Adipose tissue (tissue), 3 donors: Measurements from ENCODE around the gene ERICH2. TPM values are rescaled to one million over a fixed set of nuclear protein-coding genes. Genes with fewer than 3 reads are reported as not detected.

Experiments used
- H3K27ac ChIP-seq: one replicate; pipeline ENCODE4 v1.5.1; 2013; ENCODE audit warnings: low read depth, low read length
- WGBS, 3 donors: extraction: QIAGEN DNeasy Blood & Tissue Kit; methylation state at CpG; one replicate each; pipeline ENCODE4 v1.1.7; 2013; 5-methylcytosine and 5-hydroxymethylcytosine counted together
- polyA plus RNA-seq, 3 donors: library from polyadenylated mRNA; stranded (reverse); fragments of 200-250 nt; gene quantifications; one replicate each; pipeline ENCODE4 v1.2.3, GENCODE V29; 2013
- donor health status: healthy with polysubstance abuse.
- donor health status: Bipolar disorder and iron deficiency.
- donor health status: healthy.

The ERICH2 gene
- polyA plus RNA-seq, 3 donors = 0.54 to 1.6 (median 1.5) TPM

GRCh38 chr2:170814533-170815230 is 44.5 kb downstream of the ERICH2 start:
- WGBS, 3 donors = 12 to 14% (median 13%) methylated on average over 31 of the region's 31 CpGs

DNA sequence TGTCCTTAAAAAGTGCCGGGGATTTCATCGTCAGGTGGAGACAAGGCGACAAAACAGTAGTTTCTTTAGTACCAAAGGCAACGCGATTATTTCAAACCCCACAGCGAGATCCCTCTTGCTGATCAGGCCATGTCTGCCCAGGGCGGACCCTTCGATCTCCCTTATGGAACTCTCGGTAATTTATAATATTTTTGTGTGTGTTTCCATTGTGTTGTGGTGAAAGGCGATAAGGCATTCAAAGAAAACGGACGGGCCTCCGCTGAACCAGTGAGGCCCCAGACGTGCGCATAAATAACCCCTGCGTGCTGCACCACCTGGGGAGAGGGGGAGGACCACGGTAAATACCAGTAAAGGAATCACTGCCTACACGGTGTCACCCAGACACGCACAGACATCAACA is 45.1 kb downstream of the ERICH2 start:
- 5 to 6% (median 5%) methylated on average over 19 of the region's 19 CpGs for WGBS, 3 donors
- H3K27ac ChIP-seq = no peak overlapping the region

More at GRCh38 chr2:170814533-170815230, 44.5 kb downstream of the ERICH2 start:
- H3K27ac ChIP-seq = no peak overlapping the region

DNA sequence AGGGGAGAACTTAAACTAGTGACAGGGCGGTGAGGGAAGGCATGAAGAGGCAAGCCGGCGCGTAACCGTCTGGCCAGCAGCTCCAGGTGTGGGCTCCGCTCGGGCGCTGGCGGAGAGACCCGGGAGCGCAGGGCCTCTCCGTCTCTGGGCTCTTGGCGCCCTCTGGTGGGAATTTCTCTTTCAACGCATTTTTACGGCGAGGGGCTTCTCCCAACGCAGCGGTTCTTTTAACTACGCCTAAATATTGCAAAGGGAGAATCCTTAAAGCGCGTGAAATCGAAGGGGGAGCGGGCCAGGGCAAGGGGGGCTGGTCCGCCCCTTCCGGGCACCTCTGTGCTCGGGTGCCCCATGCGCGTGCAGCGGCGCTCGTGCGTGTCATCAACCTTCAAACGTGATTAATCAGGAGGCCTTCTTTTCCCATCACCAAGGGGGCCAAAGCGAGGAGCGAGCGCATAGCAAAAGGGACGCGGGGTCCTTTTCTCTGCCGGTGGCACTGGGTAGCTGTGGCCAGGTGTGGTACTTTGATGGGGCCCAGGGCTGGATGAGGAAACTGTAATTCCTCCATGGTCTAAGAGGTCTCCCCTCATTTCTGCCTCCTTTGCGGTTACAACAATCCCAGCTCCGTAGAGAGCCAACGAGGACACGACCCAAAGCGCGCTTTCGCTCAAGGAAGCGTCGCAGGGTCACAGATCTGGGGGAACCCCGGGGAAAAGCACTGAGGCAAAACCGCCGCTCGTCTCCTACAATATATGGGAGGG is 45.7 kb downstream of the ERICH2 start:
- 1 to 2% (median 2%) methylated on average over 51 to 52 of the region's 52 CpGs for WGBS, 3 donors
- no peak overlapping the region for H3K27ac ChIP-seq

DNA sequence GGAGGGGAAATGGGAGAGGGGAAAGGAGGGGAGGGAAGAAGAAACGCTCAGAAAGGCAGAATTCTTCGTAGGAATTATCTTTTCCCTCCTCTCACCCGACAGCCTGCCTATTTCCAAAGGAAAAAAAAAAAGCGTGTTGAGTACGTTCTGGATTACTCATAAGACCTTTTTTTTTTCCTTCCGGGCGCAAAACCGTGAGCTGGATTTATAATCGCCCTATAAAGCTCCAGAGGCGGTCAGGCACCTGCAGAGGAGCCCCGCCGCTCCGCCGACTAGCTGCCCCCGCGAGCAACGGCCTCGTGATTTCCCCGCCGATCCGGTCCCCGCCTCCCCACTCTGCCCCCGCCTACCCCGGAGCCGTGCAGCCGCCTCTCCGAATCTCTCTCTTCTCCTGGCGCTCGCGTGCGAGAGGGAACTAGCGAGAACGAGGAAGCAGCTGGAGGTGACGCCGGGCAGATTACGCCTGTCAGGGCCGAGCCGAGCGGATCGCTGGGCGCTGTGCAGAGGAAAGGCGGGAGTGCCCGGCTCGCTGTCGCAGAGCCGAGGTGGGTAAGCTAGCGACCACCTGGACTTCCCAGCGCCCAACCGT is 46.4 kb downstream of the ERICH2 start, which contains the start of gene GAD1:
TSS of gene GAD1 (plus strand) at position 384 of the 589 bp plus-strand sequence. CDS start 1,705 bp downstream, outside the sequence.
- WGBS, 3 donors = 0 to 1% (median 0%) methylated on average over 46 to 49 of the region's 49 CpGs
- H3K27ac ChIP-seq = no peak within 1 kb of the TSS

GRCh38 chr2:170817093-170818035 is 47.2 kb downstream of the ERICH2 start:
- 0 to 1% (median 0%) methylated on average over 58 to 68 of the region's 69 CpGs for WGBS, 3 donors
- H3K27ac ChIP-seq = no peak overlapping the region

DNA sequence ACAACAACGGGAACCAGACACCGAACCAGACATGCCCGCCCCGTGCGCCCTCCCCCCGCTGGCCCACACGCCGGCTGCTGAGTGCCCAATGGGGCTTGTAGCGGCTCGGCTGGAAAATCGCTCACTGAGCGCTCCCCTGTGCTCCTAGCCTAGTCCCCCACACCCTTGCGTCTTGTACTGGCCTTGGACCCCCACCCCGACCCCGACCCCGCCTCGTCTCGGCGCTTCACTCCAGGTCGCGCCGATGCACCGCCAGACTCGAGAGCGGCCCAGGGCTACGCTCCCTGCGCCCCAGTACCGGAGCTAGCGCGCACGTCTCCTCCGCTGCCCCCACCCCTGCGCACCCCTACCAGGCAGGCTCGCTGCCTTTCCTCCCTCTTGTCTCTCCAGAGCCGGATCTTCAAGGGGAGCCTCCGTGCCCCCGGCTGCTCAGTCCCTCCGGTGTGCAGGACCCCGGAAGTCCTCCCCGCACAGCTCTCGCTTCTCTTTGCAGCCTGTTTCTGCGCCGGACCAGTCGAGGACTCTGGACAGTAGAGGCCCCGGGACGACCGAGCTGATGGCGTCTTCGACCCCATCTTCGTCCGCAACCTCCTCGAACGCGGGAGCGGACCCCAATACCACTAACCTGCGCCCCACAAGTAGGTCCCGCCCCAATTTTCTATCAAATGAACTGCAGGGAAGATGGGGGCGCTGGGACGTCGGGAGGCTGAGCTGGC is 48.0 kb downstream of the ERICH2 start:
- H3K27ac ChIP-seq = no peak overlapping the region
- 2 to 3% (median 3%) methylated on average over 55 to 60 of the region's 60 CpGs for WGBS, 3 donors

GRCh38 chr2:170818752-170819470 is 48.7 kb downstream of the ERICH2 start:
- WGBS, 3 donors = 5 to 10% (median 7%) methylated on average over 21 to 30 of the region's 30 CpGs
- no peak overlapping the region for H3K27ac ChIP-seq

DNA sequence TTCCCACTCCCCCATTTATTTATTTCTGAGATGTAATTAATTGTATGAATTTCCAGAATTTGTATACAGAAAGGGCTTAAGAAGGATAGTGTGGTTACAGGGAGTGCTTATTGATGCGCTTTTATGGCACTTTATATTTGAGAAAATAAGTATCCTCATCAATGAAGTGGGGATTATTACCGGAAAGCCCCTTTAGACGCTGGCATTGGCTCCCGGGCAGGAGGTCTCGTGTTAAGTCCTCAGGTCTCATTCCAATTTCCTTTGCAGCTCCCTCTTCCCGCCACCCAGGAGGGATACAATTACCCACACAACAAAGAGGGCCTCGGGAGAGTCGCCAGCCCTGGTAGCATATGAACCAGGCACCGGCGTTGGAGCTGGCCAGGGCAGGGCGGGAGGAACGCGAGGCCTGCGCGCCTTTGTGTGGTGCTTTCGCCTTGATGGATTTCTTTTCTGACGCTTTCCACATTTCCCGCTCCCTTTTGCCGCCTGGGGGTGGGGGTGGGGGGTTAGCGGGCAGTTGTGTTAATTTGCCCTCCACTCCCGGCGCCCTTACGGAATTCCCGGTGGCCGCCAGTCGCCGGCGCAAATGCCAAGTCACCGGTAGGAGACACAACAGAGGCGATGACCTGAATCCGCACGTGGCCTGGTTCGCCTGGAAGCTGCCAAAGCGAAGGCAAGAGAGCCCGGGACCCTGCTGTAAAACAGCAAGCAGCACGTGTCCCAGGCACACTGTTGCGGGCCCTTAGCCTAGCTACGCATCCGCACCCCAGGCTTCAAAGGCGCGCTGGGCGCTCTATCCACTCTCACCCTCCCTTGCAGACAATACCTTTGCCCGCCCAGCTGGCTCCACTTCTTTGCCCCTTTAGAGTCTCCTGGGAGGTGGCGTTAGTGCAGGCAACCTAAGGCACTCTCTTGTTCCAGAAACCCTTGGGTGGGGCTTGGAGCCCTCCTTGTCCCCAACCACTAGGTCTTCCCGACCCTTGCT is 49.8 kb downstream of the ERICH2 start:
- WGBS, 3 donors = 10 to 12% (median 10%) methylated on average over 45 of the region's 45 CpGs
- H3K27ac ChIP-seq = no peak overlapping the region

DNA sequence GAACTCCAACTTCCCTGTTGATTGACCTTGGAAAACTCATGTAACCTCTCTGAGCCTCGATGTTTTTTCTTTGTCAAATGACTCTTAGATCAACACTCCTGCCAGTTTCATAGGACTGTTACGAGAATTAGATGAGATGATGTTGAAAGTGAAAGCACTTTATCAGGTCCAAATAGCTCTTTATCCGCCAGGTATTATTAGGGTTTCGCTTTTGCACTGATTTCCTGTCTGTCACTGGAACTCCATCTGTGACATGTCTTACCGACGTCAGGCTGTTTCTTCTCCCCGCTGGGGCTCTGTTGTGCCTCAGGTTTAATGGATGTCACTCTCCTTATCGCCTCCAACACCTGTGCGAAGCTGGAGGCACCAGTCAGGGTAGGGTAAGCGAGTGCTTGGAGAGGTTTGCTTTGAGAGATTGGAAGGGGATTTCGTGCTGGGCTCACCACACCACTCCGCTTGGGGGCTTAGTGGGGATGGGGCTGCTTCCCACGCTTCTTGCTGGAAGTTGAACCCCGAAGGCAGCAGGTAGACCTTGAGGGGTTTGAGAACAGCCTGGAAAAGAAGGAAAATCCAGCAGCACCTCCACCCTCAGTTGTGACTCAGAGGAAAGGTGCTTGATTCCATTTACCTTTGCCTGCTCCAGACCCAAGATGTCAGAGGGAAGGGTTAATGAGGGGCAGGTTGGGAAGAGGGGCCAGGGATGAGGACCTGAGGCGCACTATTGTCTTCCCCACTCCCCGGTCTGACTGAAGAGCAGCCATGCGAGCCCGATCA is 50.8 kb downstream of the ERICH2 start:
- 16 to 19% (median 16%) methylated on average over 18 of the region's 18 CpGs for WGBS, 3 donors
- no peak overlapping the region for H3K27ac ChIP-seq

GRCh38 chr2:170821531-170822289 is 51.5 kb downstream of the ERICH2 start:
- 6 to 11% (median 7%) methylated on average over 40 of the region's 40 CpGs for WGBS, 3 donors
- H3K27ac ChIP-seq = no peak overlapping the region

DNA sequence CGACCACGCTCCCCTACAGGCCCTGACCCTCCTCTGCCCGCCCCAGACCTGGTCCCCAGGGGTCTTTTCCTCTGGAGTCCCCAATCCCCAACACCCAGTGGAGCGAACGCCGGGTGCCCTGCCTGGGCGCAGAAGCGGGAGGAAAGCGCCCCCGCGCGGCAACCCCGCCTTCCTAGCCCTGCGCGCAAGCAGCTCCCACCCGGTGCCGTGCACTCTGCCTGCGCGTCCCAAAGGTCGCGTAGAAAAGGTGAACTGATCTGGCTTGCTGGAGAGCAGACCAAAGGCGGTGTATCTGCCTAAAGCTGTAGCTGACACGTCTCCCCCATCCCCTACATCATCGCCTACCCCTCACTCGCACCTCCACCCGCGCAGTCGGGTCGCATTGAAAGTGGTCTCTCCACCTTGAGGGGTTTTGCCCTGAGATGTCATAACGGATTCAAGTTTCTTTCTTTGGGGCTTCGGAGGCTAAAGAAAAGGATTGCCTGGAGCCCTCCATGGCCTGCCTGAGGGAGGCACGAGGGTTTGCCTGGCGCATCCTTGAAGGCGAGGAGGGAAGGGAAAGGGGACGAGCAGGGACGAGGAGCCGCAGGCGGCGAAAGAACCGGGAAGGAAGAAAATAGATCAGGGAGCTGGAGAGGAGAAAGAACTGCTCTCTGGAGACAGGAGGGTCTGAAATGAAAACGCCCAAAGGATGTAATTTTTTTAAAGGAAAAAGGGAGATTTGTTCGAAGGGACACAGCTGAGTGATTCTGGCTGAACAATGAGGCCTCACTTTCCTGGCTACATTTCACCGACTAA is 52.3 kb downstream of the ERICH2 start:
- no peak overlapping the region for H3K27ac ChIP-seq
- WGBS, 3 donors = 7 to 22% (median 8%) methylated on average over 43 of the region's 43 CpGs

DNA sequence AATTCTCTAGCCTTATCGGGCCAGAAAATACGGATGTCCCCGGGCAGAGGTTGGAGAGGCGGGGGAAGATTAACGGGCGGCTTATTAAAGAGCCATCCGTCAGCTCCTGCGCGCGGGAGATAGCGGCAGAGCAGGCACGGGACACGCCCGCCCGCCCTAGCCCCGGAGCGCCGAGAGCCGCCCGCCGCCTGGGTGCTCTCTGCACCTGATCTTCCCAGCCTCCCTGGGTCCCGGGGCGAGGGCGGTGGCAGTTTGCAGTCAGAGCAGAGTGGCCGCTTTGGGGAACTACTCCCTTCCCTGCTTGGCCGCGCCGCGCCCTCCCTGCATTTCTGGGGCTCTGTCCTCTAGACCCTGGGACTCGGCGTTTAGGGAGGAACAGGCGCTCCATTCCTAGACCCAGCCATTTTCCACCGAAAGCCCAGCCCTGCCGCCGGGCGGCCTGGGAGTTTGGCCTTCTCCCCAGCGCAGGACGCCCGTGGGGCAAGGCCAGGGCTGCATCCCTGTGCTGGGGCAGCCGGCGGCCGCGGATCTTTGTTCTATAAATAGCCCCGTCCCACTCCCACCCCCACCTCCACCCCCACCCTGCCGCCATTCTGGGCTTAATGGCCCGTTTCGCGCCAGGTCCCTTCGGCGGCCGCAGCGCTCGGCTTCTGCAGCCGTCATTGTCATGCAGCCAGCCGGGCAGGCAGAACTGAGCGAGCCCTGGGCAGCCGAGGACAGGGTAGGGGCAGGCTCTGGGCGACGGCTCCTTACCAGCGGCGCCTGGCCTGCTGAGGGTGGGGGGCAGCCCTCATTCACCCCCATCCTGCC is 53.1 kb downstream of the ERICH2 start:
- H3K27ac ChIP-seq = no peak overlapping the region
- WGBS, 3 donors = 3 to 7% (median 4%) methylated on average over 61 of the region's 61 CpGs

DNA sequence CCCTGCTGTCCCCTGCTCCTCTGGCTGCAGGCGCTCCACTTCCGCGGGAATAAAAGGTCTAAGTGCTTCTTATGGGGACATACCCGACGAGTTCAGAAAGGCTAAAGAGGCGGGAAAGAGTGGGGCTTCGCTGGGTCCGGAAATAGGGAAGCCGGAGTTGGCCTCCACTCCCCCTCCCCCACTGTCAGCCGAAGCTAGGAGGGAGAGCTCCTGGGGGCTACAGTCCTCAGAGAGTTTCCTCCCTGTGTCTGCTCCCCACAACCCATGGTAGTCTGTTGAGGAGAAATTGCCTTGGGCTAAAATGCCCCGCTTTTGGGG is 53.7 kb downstream of the ERICH2 start:
- 16 to 28% (median 16%) methylated on average over 10 to 11 of the region's 11 CpGs for WGBS, 3 donors
- H3K27ac ChIP-seq = no peak overlapping the region
